ENCODE measurements around the gene DEPDC5. TPM values are rescaled to one million over a fixed set of nuclear protein-coding genes. Genes with fewer than 3 reads are reported as not detected.

DEPDC5 gene
- total RNA-seq, 4 donors from 2014 or later: 6.6 to 12.2 (median 10.4) TPM

GRCh38 chr22:31732089-31732829 is 21.6 kb upstream of the DEPDC5 start:
- Histone ChIP-seq H3K9me3 (no peaks in the 10 kb centered on the region), H3K27ac (no peak overlapping the region), H3K4me1 (peaks cover 5% of the 10 kb centered on the region in 2 donors), H3K27me3 (no peaks in the 10 kb centered on the region), H3K4me3 (no peak overlapping the region), H3K36me3 (no peaks in the 10 kb centered on the region)
- no peak for ATAC-seq
- TF ChIP-seq POLR2A (IDR thresholded peaks at IDR 0.05) (no peak), CTCF (IDR thresholded peaks at IDR 0.05 in 4 of 5, conservative IDR thresholded peaks at IDR 0.05 in 1 of 5) (no peak)
- intact Hi-C loops (cut with DNase I; ENCODE audit: low total_unique reads) (no loop called here), in situ Hi-C loops (cut with MboI; ENCODE audit: low sequenced_read_pairs in 4 of 4) (no loop called here)
- no peak for DNase-seq

GRCh38 chr22:31733580-31734079 is 20.2 kb upstream of the DEPDC5 start:
- intact Hi-C loops (cut with DNase I; ENCODE audit: low total_unique reads): no loop called here

GRCh38 chr22:31734512-31734911 is 19.3 kb upstream of the DEPDC5 start:
- intact Hi-C loops (cut with DNase I; ENCODE audit: low total_unique reads): no loop called here
- H3K36me3 ChIP-seq: peaks cover 0 to 7% of the 10 kb centered on the region in 2 donors
- no peak for ATAC-seq

More at GRCh38 chr22:31733580-31734079, 20.2 kb upstream of the DEPDC5 start:
- Histone ChIP-seq H3K9me3 (no peaks in the 10 kb centered on the region), H3K27me3 (no peaks in the 10 kb centered on the region), H3K27ac (no peak overlapping the region), H3K36me3 (peaks cover 0 to 2% of the 10 kb centered on the region in 2 donors), H3K4me1 (no peaks in the 10 kb centered on the region), H3K4me3 (no peak overlapping the region)
- DNase-seq: no peak
- no peak for ATAC-seq
- TF ChIP-seq CTCF (IDR thresholded peaks at IDR 0.05 in 4 of 5, conservative IDR thresholded peaks at IDR 0.05 in 1 of 5) (no peak), POLR2A (IDR thresholded peaks at IDR 0.05) (no peak)
- in situ Hi-C loops (cut with MboI; ENCODE audit: low sequenced_read_pairs in 4 of 4): no loop called here

GRCh38 chr22:31736458-31736857 is 17.4 kb upstream of the DEPDC5 start:
- Histone ChIP-seq H3K4me3 (no peak overlapping the region), H3K27ac (no peak overlapping the region), H3K4me1 (no peaks in the 10 kb centered on the region), H3K9me3 (no peaks in the 10 kb centered on the region), H3K27me3 (no peaks in the 10 kb centered on the region), H3K36me3 (peaks cover 0 to 16% of the 10 kb centered on the region in 2 donors)
- TF ChIP-seq CTCF (IDR thresholded peaks at IDR 0.05 in 4 of 5, conservative IDR thresholded peaks at IDR 0.05 in 1 of 5) (no peak), POLR2A (IDR thresholded peaks at IDR 0.05) (no peak)
- no peak for DNase-seq
- ATAC-seq: no peak
- intact Hi-C loops (cut with DNase I; ENCODE audit: low total_unique reads) (no loop called here), in situ Hi-C loops (cut with MboI; ENCODE audit: low sequenced_read_pairs in 4 of 4) (no loop called here)

More at GRCh38 chr22:31734512-31734911, 19.3 kb upstream of the DEPDC5 start:
- Histone ChIP-seq H3K27ac (no peak overlapping the region), H3K9me3 (no peaks in the 10 kb centered on the region), H3K4me1 (no peaks in the 10 kb centered on the region), H3K27me3 (no peaks in the 10 kb centered on the region), H3K4me3 (no peak overlapping the region)
- TF ChIP-seq POLR2A (IDR thresholded peaks at IDR 0.05) (no peak), CTCF (IDR thresholded peaks at IDR 0.05 in 4 of 5, conservative IDR thresholded peaks at IDR 0.05 in 1 of 5) (no peak)
- in situ Hi-C loops (cut with MboI; ENCODE audit: low sequenced_read_pairs in 4 of 4): no loop called here
- no peak for DNase-seq

Measured in gastrocnemius medialis (tissue), 4 donors.